ENCODE results near the gene MST1. TPM values are rescaled to one million over a fixed set of nuclear protein-coding genes. Genes with fewer than 3 reads are reported as not detected.
A peak's percentile ranks its signal among the peaks of the same experiment; 100 is the strongest.

Gene MST1
- total and polyA plus RNA-seq, 2 of the 8 experiments (the other 6 are each of a cell fraction or from before 2014, with no cell fraction given): 6.2 to 9.5 TPM

DNA sequence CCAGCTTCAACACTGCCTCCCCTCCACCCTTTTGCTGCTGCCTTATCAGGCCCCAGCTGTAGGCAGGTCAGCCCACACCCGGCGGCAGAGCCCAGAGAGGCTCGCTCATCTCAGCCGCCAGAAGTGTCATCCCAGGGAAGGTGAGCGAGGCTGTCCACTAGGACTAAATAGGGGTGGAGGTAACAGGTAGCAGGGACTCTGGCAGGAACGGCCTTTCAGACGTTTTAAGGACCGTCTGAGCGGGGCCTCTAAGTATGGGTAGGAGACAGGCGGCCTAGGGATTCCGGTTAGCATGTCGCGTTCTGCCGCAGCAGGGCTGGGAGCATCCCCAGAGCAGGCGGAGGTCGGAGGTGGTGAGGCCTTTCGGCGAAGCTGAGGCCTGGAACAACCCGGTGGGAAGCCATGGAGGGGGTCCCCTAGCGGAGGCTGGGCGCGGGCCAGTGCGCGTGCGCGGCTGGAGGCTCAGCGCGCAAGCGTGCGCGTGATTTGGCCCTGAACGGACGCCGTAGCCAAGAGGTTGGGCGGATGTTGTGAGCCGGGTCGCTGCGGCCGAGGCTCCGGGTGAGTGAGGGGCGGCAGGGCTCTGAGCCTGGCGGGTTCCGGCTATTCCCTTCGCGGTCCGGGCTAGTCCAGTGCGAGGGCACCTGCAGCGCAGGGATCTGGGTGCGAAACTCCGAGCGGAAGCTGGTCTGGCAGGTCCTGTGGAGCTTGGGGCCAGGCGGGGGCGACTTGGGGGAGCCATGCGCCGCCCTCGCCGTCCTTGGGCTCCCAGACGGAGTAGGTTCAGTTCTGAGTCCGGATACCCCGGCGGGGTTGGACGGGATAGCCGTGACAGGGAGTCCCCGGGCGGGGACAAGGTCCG lies at the start of gene MST1, which contains the start of gene RNF123 (continued):
- TF ChIP-seq CBX8 (IDR thresholded peaks at IDR 0.05; ENCODE audit: borderline replicate concordance, low read depth, low read length) (no peak), TAF1 (IDR thresholded peaks at IDR 0.05; ENCODE audit: low read depth, low read length) (peak; percentile 79), RFX5 (IDR thresholded peaks at IDR 0.05; ENCODE audit: borderline replicate concordance, low read depth, low read length) (no peak), SP1 (IDR thresholded peaks at IDR 0.05; ENCODE audit: low read depth, low read length) (0 out of 2 replicates have a peak, but pooled peaks have one; percentile 37), SIRT6 (IDR thresholded peaks at IDR 0.05; ENCODE audit: low read length) (no peak), TCF12 (IDR thresholded peaks at IDR 0.05; ENCODE audit: low read depth, low read length) (no peak), CEBPB (IDR thresholded peaks at IDR 0.05; ENCODE audit: low read depth, low read length) (peak; percentile 6; the same call in 1 of the 2 replicates), GABPA (IDR thresholded peaks at IDR 0.05; ENCODE audit: borderline replicate concordance, insufficient read depth, low read length) (peak; percentile 94), HDAC2 (IDR thresholded peaks at IDR 0.05; ENCODE audit: borderline replicate concordance in 1 of 2, low read depth in 2 of 2, low read length in 2 of 2) (0 out of 4 replicates have a peak, but pooled peaks of 1 of the 2 experiments have one; percentile 51), MAFK (IDR thresholded peaks at IDR 0.05; ENCODE audit: low read depth, low read length) (no peak), CHD2 (IDR thresholded peaks at IDR 0.05; ENCODE audit: low read length) (peak; percentile 43; the same call in 1 of the 2 replicates), KDM1A (IDR thresholded peaks at IDR 0.05; ENCODE audit: borderline replicate concordance, low read length) (no peak), CHD1 (IDR thresholded peaks at IDR 0.05; ENCODE audit: low read depth, low read length) (no peak), ASH2L (IDR thresholded peaks at IDR 0.05; ENCODE audit: low read length) (peak; percentile 70), EGR1 (IDR thresholded peaks at IDR 0.05; ENCODE audit: borderline replicate concordance, low read depth, low read length) (peak; percentile 34; the same call in 1 of the 2 replicates), CBX5 (IDR thresholded peaks at IDR 0.05; ENCODE audit: low read depth, low read length) (no peak), SUZ12 (IDR thresholded peaks at IDR 0.05; ENCODE audit: low read length) (no peak), SRF (IDR thresholded peaks at IDR 0.05; ENCODE audit: low read depth, low read length) (no peak), EZH2 (IDR thresholded peaks at IDR 0.05; ENCODE audit: low read depth, low read length, severe bottlenecking) (no peak)
- TF ChIP-seq, protein P1, sequence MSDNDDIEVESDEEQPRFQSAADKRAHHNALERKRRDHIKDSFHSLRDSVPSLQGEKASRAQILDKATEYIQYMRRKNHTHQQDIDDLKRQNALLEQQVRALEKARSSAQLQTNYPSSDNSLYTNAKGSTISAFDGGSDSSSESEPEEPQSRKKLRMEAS (IDR thresholded peaks at IDR 0.05): peak; percentile 78
- TF ChIP-seq, protein P2, sequence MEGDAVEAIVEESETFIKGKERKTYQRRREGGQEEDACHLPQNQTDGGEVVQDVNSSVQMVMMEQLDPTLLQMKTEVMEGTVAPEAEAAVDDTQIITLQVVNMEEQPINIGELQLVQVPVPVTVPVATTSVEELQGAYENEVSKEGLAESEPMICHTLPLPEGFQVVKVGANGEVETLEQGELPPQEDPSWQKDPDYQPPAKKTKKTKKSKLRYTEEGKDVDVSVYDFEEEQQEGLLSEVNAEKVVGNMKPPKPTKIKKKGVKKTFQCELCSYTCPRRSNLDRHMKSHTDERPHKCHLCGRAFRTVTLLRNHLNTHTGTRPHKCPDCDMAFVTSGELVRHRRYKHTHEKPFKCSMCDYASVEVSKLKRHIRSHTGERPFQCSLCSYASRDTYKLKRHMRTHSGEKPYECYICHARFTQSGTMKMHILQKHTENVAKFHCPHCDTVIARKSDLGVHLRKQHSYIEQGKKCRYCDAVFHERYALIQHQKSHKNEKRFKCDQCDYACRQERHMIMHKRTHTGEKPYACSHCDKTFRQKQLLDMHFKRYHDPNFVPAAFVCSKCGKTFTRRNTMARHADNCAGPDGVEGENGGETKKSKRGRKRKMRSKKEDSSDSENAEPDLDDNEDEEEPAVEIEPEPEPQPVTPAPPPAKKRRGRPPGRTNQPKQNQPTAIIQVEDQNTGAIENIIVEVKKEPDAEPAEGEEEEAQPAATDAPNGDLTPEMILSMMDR (IDR thresholded peaks at IDR 0.05; ENCODE audit: control extremely low read depth in 1 of 3, insufficient read depth in 1 of 3, low read depth in 1 of 3, low read length in 3 of 3): peak in 2 of 3 experiments; percentile 4 to 29; a peak in 2 of 4 replicates
